ENCODE measurements around the gene DAND5.
A peak's percentile ranks its signal among the peaks of the same experiment; 100 is the strongest.

DAND5 gene

DNA sequence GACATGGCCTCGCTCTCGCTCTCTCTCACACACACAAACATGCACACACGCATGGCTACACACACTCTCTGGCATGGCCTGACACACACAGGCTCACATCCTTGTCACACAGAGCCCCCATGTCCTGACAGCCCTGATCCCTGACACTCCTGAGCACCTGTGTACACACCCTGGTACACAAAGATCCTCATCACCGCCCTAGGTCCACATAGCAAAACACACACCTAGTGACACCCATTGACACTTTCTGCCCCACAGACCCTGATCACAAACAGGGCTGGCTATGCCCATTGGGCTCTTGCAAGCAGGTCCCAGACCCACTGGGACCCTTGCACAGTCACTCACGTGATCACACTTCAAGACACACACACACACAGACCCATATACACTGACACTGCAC is 21.9 kb downstream of the DAND5 start:
- DNase-seq (ENCODE audit: low read depth), result no peak
- TF ChIP-seq CTCF (IDR thresholded peaks at IDR 0.05; ENCODE audit: low read depth, low read length, missing control alignments), result no peak
- in situ Hi-C loops (cut with HindIII; ENCODE audit: low sequenced_read_pairs), result no loop called here
- H3K4me3 ChIP-seq (ENCODE audit: low read depth, low read length), result no peak overlapping the region

- no peak for TF ChIP-seq CTCF (IDR thresholded peaks at IDR 0.05; ENCODE audit: low read depth, low read length, missing control alignments)
- no peak for DNase-seq (ENCODE audit: low read depth)
- H3K4me3 ChIP-seq (ENCODE audit: low read depth, low read length), result no peak overlapping the region
- in situ Hi-C loops (cut with HindIII; ENCODE audit: low sequenced_read_pairs), result no loop called here
Observed at GRCh38 chr19:12992729-12993128, 23.4 kb downstream of the DAND5 start.

- no peak for DNase-seq (ENCODE audit: low read depth)
- no peak overlapping the region for H3K4me3 ChIP-seq (ENCODE audit: low read depth, low read length)
- no peak for TF ChIP-seq CTCF (IDR thresholded peaks at IDR 0.05; ENCODE audit: low read depth, low read length, missing control alignments)
- in situ Hi-C loops (cut with HindIII; ENCODE audit: low sequenced_read_pairs), result no loop called here
Observed at GRCh38 chr19:12993562-12993961, 24.2 kb downstream of the DAND5 start.

DNA sequence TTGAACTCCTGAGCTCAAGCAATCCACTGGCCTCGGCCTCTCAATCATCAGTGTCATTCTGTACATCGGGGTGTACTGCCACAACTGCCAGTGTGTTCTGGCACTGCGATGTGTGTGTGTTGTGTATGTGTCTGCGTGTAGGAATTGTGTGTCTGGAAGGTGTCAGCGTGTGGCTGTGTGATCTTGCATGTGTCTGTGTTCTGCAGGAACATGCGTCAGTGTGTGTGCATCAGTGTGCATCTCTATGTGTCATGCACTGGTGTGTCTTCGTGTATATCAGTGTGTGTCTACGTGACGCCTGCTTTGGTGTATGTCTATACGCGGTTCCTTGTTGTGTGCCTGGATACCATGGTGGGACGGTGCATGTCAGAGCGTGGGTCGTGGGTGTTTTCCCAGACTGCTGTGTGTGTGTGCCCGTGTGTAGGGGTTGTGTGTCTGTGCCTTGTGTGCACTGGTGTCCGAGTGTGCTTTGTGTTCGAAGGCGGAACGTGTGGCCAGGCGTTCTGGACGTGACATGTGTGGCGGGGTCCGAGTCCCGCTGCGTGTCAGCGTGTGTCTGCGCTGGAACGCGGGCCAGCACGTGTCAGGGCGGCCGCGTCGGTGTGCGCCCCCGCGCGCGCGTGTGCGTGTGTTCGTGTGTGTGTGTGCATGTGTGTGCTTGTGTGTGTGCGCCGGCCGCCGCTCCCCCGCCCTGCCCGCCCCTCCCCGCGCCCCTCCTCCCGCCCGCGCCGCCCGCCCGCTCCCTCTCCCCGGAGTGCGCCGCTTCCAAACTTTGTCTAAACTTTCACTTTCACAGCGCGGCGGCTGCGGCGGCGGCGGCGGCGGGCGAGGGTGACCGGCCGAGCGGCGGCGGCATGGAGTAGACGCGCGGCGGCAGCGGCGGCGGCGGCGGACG is 25.6 kb downstream of the DAND5 start, which contains the start of gene NFIX:
NFIX (plus strand) TSS at position 775 of the 895 bp plus-strand sequence. CDS start 363 bp downstream, outside the sequence.
- in situ Hi-C loops (cut with HindIII; ENCODE audit: low sequenced_read_pairs), result no loop called here
- TF ChIP-seq CTCF (IDR thresholded peaks at IDR 0.05; ENCODE audit: low read depth, low read length, missing control alignments), result no peak
- no peak for DNase-seq (ENCODE audit: low read depth)
- H3K4me3 ChIP-seq (ENCODE audit: low read depth, low read length), result peak within 1 kb of the TSS; percentile 86

GRCh38 chr19:12995596-12996405 is 26.4 kb downstream of the DAND5 start:
- peak overlapping the region; percentile 86 for H3K4me3 ChIP-seq (ENCODE audit: low read depth, low read length)
- TF ChIP-seq CTCF (IDR thresholded peaks at IDR 0.05; ENCODE audit: low read depth, low read length, missing control alignments), result no peak
- in situ Hi-C loops (cut with HindIII; ENCODE audit: low sequenced_read_pairs), result no loop called here
- DNase-seq (ENCODE audit: low read depth), result no peak

DNA sequence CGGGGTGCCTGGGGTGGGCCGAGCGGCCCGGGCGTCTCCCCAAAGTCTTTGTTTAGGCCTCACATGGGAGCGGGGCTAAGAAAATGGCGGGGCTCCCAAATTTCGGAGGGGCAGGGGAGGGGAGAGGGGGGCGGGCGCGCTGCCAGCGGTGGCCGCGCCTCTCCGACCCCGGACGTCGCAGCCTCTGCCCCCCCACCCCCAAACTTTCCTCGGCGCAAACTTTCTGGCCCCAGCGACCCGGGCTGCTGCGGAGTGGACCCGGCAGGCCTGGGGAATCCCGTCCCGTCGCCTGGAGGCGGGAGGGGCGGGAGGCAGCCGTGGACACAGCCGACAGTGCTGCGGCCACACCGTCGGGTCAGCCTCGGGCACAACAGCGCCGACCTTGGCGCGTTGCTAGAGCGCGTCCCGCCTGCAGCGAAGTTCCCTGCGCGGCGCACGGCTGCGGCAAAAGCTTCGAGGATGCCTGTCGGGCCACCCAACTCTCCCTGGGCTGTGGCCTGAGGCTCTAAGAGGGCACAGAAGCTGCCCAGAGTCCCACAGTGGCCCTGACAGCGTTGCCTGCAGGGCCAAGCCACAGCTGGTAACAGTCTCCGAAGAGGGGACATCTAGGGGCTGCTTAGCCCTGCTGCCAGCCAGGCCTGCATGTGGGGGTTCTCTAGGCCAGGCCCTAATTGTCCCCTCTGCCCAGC is 27.2 kb downstream of the DAND5 start:
- in situ Hi-C loops (cut with HindIII; ENCODE audit: low sequenced_read_pairs), result no loop called here
- DNase-seq (ENCODE audit: low read depth), result no peak
- no peak for TF ChIP-seq CTCF (IDR thresholded peaks at IDR 0.05; ENCODE audit: low read depth, low read length, missing control alignments)
- peak overlapping the region; percentile 86 for H3K4me3 ChIP-seq (ENCODE audit: low read depth, low read length)

All from astrocyte of the cerebellum (primary cell).